Left ventricle myocardium inferior (tissue), 1 donor: Measurements from ENCODE around the gene FAM181B. TPM values are rescaled to one million over a fixed set of nuclear protein-coding genes. Genes with fewer than 3 reads are reported as not detected.

Experiments used
- DNase-seq: peaks from one replicate; pipeline ENCODE4 v3.0.0-alpha.2; 2020
- H3K27ac ChIP-seq: fragments of 200-600 bp; replicated peaks from 2 replicates; pipeline ENCODE4 v1.8.0; 2021
- H3K27me3 ChIP-seq: fragments of 200-600 bp; 2 replicates; pipeline ENCODE4 v1.8.0; 2021; ENCODE audit warnings: low read depth
- H3K36me3 ChIP-seq: fragments of 200-600 bp; 2 replicates; pipeline ENCODE4 v1.8.0; 2021
- H3K4me1 ChIP-seq: fragments of 200-600 bp; 2 replicates; pipeline ENCODE4 v1.8.0; 2021
- H3K4me3 ChIP-seq: fragments of 200-600 bp; 2 replicates; pipeline ENCODE4 v1.8.0; 2021; ENCODE audit warnings: mild to moderate bottlenecking, moderate library complexity
- H3K9me3 ChIP-seq: fragments of 200-600 bp; replicated peaks from 2 replicates; pipeline ENCODE4 v1.8.0; 2021
- CTCF ChIP-seq: fragments of 200-600 bp; IDR thresholded peaks from 2 replicates; pipeline ENCODE4 v1.8.0; 2021; ENCODE audit warnings: antibody characterized with exemption, mild to moderate bottlenecking, borderline replicate concordance
- intact Hi-C: fragments of 100-400 bp; cut with micrococcal nuclease; formaldehyde crosslinking; loops from one replicate; pipeline ENCODE4 v1.11.0; 2022
- total RNA-seq: library from RNA; stranded (reverse); fragmentation: NEBNext Ultra II Directional; extraction: Animal tissue kit (Norgen Biotek cat#: 25700); gene quantifications from one replicate; pipeline ENCODE4 v1.2.1, GENCODE V29; 2021
- donor health status: DM: no; HTN: yes; CAD: no; lungs with severe emphysema.

Gene FAM181B
- total RNA-seq, 1 donor from 2014 or later: 0.19 TPM

DNA sequence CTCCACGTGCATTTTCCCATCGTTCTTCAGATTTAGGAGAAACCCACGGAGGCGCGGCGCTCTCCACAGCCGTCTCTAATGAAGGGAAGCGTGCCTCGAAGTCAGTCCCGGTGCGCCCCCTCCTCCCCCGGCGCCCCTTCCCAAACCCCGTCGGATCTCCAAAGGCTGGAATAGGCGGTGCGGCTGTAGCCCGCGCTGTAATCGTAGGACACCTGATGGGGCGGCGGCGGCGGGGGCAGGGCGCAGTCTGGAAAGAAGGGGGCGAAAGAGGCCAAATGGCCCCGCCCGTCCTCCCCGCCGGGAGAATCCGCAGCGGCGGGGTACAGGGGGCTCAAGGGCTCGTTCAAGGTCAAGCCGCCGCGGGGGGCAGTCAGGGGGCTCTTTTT lies 1.3 kb downstream of the FAM181B start:
- peaks cover 94% of the 10 kb centered on the region for H3K27me3 ChIP-seq
- H3K27ac ChIP-seq: no peak overlapping the region
- intact Hi-C loops: no loop called here
- no peaks in the 10 kb centered on the region for H3K9me3 ChIP-seq
- no peaks in the 10 kb centered on the region for H3K36me3 ChIP-seq
- peaks cover 20% of the 10 kb centered on the region for H3K4me1 ChIP-seq
- TF ChIP-seq CTCF: no peak
- H3K4me3 ChIP-seq: peak overlapping the region; percentile 71
- no peak for DNase-seq

GRCh38 chr11:82731691-82732277 lies 1.9 kb downstream of the FAM181B start:
- Histone ChIP-seq H3K4me3 (no peak overlapping the region), H3K27ac (no peak overlapping the region), H3K36me3 (no peaks in the 10 kb centered on the region), H3K27me3 (peaks cover 92% of the 10 kb centered on the region), H3K9me3 (no peaks in the 10 kb centered on the region), H3K4me1 (peaks cover 20% of the 10 kb centered on the region)
- DNase-seq: no peak
- no peak for TF ChIP-seq CTCF
- intact Hi-C loops: no loop called here

DNA sequence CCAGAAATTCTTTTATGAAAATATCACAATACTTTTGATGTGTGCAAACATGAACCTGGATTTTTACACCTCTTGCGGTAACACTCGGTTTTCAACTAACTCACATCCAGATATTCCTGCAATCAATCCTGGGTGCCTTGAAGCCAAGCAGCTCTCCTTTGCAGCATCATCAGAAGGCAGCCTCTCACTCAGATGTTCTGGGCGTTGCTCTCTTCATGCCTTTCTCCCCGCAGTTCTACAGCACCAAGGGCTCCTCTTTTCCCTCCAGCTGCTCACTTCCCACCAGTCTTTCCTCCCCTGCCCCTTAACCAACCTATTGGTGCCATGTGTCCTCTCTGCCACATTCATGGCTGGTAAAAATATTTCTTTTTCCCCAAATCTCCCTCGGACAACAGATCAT lies 2.9 kb downstream of the FAM181B start:
- H3K4me1 ChIP-seq: peaks cover 20% of the 10 kb centered on the region
- H3K36me3 ChIP-seq: no peaks in the 10 kb centered on the region
- H3K27ac ChIP-seq: no peak overlapping the region
- peaks cover 91% of the 10 kb centered on the region for H3K27me3 ChIP-seq
- intact Hi-C loops: no loop called here
- H3K4me3 ChIP-seq: no peak overlapping the region
- no peaks in the 10 kb centered on the region for H3K9me3 ChIP-seq
- DNase-seq: no peak
- TF ChIP-seq CTCF: no peak

DNA sequence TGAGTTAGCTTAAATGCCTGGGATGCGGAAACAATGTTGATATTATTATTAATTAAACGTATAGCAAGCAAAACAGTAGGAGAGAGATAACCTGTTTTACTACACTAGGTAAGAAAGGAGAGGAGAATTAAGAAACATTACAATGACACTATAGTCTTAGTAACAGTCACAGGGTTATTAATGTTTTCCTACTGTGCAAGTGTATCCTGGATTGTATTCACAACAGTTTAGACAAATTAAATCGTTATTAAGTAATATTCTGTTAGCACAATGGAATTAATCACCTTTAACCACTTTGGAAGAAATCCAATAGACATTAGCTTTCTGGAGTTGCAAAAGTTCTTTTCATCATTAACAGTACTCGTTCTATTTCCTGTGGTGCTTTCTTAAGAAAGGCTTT lies 3.4 kb downstream of the FAM181B start:
- Histone ChIP-seq H3K4me1 (peaks cover 20% of the 10 kb centered on the region), H3K27me3 (peaks cover 91% of the 10 kb centered on the region), H3K36me3 (no peaks in the 10 kb centered on the region), H3K9me3 (no peaks in the 10 kb centered on the region), H3K27ac (no peak overlapping the region), H3K4me3 (no peak overlapping the region)
- no peak for DNase-seq
- intact Hi-C loops: no loop called here
- no peak for TF ChIP-seq CTCF

- Histone ChIP-seq H3K9me3 (no peaks in the 10 kb centered on the region), H3K36me3 (no peaks in the 10 kb centered on the region), H3K27me3 (peaks cover 47% of the 10 kb centered on the region), H3K4me1 (peaks cover 8% of the 10 kb centered on the region), H3K4me3 (no peak overlapping the region), H3K27ac (no peak overlapping the region)
- intact Hi-C loops: no loop called here
- no peak for DNase-seq
- no peak for TF ChIP-seq CTCF
Observed at GRCh38 chr11:82724026-82724425, 9.6 kb downstream of the FAM181B start.
